ENCODE results near the gene TNFSF11. TPM values are rescaled to one million over a fixed set of nuclear protein-coding genes. Genes with fewer than 3 reads are reported as not detected.

The TNFSF11 gene
- total RNA-seq, 1 donor from 2014 or later: not detected

DNA sequence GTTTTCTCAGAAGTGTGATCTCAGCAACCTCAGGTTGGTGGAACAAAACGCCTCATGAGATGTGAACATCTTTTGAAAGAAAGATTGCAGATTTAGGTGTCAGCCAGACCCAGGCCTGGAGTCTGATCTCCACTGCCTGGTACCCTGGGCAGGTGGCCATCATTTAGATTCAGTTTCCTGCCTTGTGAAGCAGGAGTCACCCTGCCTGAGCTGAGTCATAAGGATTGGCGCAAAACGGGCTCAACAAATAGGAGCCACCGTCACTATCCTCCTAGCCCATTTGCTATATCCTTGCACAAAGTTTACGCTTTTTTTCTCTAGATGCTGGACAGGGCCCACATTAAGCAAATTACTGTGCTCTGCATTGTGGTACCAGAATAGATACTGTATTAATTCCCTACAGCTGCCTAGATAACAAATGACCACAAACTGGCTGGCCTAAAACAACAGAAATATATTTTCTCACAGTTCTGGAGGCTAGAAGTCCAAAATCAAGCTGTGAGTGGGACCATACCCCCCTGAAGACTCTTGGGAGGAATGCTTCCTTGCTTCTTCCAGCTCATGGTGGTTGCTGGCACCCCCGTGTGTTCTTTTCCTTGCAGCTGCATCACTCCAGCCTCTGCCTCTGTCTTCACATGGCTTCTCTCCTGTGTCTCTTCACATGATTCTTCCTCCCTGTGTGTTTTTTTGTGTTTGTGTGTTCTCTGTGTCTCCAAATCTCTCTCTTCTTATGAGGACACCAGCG lies 38.2 kb downstream of the TNFSF11 start:
- Mint-ChIP-seq H3K27me3 (ENCODE audit: low read depth) (peaks cover 3% of the 10 kb centered on the region), H3K4me1 (peaks cover 7% of the 10 kb centered on the region), H3K36me3 (no peaks in the 10 kb centered on the region), H3K4me3 (no peak overlapping the region), H3K27ac (no peak overlapping the region), H3K9me3 (no peaks in the 10 kb centered on the region)
- TF ChIP-seq CTCF (IDR thresholded peaks at IDR 0.05; ENCODE audit: unreplicated experiment): no peak
- no peak for DNase-seq (ENCODE audit: low spot score in 2 of 2, unreplicated experiment in 2 of 2)

- Mint-ChIP-seq H3K36me3 (no peaks in the 10 kb centered on the region), H3K27ac (no peak overlapping the region), H3K4me3 (no peak overlapping the region), H3K27me3 (ENCODE audit: low read depth) (peaks cover 2% of the 10 kb centered on the region), H3K9me3 (no peaks in the 10 kb centered on the region), H3K4me1 (peaks cover 16% of the 10 kb centered on the region)
- DNase-seq (ENCODE audit: low spot score in 2 of 2, unreplicated experiment in 2 of 2): no peak
- TF ChIP-seq CTCF (IDR thresholded peaks at IDR 0.05; ENCODE audit: unreplicated experiment): no peak
Observed at GRCh38 chr13:42614436-42615035, 40.6 kb downstream of the TNFSF11 start.

DNA sequence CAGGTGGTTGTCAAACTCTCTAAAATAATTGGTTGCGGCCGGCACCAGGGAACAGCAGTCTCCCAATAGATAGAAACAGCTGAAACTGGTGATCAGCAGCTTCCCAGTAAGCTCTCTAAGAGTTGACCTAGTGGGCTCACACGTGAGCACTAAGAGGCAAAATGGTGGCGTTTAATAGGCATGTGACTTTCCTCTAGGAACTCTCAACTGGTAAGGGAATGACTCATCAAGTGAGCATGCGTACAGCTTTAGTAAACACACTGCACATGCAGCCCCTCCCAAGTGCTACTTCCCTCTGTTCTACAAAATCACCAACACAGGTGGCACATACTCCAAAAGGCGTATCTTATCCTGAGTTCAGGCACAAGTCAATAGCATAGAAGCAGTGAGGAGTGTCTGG lies 41.7 kb downstream of the TNFSF11 start:
- no peak overlapping the region for H3K4me3 Mint-ChIP-seq
- peaks cover 21% of the 10 kb centered on the region for H3K4me1 Mint-ChIP-seq
- H3K36me3 Mint-ChIP-seq: no peaks in the 10 kb centered on the region
- no peak overlapping the region for H3K27ac Mint-ChIP-seq
- peaks cover 2% of the 10 kb centered on the region for H3K27me3 Mint-ChIP-seq (ENCODE audit: low read depth)
- no peak for TF ChIP-seq CTCF (IDR thresholded peaks at IDR 0.05; ENCODE audit: unreplicated experiment)
- no peaks in the 10 kb centered on the region for H3K9me3 Mint-ChIP-seq
- DNase-seq (ENCODE audit: low spot score in 2 of 2, unreplicated experiment in 2 of 2): no peak

GRCh38 chr13:42617221-42617620 lies 43.3 kb downstream of the TNFSF11 start:
- Mint-ChIP-seq H3K27me3 (ENCODE audit: low read depth) (peaks cover 2% of the 10 kb centered on the region), H3K36me3 (no peaks in the 10 kb centered on the region), H3K9me3 (no peaks in the 10 kb centered on the region), H3K27ac (no peak overlapping the region), H3K4me3 (no peak overlapping the region), H3K4me1 (peaks cover 21% of the 10 kb centered on the region)
- TF ChIP-seq CTCF (IDR thresholded peaks at IDR 0.05; ENCODE audit: unreplicated experiment): no peak
- no peak for DNase-seq (ENCODE audit: low spot score in 2 of 2, unreplicated experiment in 2 of 2)

GRCh38 chr13:42623916-42624315 lies 50.0 kb downstream of the TNFSF11 start:
- no peak overlapping the region for H3K4me3 Mint-ChIP-seq
- no peaks in the 10 kb centered on the region for H3K36me3 Mint-ChIP-seq

More at GRCh38 chr13:42623916-42624315, 50.0 kb downstream of the TNFSF11 start:
- no peaks in the 10 kb centered on the region for H3K9me3 Mint-ChIP-seq
- no peak overlapping the region for H3K27ac Mint-ChIP-seq
- peaks cover 5% of the 10 kb centered on the region for H3K4me1 Mint-ChIP-seq
- DNase-seq (ENCODE audit: low spot score in 2 of 2, unreplicated experiment in 2 of 2): no peak
- H3K27me3 Mint-ChIP-seq (ENCODE audit: low read depth): peaks cover 4% of the 10 kb centered on the region
- TF ChIP-seq CTCF (IDR thresholded peaks at IDR 0.05; ENCODE audit: unreplicated experiment): no peak
